ENCODE data around the gene HBB.

HBB gene

DNA sequence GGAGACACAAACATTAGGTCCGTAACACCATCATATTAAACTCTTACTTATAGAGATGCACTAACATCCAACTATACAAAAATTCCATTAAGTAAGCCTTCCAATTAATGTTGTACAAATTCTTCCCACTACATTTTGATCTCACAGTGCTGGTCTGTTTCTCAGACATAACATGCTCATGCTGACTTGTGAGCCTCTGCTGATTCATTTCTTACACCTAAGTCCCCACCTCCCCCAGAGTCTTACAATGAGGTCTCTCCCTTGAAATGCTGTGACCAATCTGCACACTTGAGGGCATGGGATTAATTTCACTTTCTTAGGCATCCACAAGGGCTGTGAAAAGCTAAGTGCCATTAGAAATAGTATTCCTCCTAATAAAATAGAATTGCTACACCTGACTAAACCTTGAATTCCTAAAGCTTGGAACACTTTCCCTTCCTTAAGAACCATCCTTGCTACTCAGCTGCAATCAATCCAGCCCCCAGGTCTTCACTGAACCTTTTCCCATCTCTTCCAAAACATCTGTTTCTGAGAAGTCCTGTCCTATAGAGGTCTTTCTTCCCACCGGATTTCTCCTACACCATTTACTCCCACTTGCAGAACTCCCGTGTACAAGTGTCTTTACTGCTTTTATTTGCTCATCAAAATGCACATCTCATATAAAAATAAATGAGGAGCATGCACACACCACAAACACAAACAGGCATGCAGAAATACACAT, 20.8 kb upstream of the HBB start:
- no peak for DNase-seq (ENCODE audit: low spot score)

DNA sequence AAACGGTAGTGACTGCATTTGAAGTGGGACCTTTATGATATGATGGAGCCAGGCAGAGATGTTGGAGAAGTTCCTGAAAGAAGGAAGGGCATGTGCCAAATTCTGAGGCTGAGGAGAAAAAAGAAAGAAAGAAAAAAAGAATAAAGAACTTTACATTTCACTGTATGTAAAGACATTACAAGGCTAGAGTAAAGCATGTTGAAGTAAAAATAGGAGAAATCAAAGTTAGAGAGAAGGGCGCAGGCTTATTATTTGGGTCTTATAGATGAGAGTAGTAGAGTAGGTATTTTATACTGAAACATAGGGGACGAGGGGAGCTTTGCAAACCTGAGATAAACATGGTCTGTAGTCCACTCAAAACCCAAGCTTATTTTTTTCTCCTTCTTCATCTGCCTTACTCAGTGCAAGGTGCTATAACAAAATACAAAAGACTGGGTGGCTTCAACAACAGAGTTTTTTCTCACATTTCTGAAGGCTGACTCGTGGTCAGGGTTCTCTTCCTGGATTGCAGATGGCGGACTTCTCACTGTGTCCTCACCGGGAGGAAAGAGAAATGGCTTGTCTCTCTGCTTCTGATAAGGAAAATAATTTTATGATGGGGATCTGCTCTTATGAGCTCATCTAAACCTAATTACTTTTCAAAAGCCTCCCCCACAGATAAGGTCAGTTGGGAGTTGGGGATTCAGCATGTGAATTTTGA, 20.1 kb upstream of the HBB start:
- DNase-seq (ENCODE audit: low spot score), result no peak

DNA sequence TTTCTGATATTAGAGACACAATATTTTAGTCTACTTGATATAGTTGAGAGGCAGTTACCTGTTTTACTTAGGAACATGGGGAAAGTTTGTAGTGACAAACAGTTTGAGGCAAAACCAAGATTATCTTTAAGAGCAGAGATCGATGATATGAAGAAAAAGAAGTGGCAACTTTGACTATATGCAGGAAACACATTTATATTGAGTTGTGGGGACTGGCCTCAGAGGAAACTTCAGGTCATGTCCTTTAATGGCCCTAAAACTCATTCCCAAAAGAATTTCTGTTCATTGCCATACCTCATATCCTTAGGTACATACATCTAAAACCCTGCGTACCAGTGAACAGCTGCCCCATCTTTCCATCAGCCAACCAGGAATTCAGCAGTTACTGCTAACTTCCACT, 18.3 kb upstream of the HBB start:
- no peak for DNase-seq (ENCODE audit: low spot score)

DNA sequence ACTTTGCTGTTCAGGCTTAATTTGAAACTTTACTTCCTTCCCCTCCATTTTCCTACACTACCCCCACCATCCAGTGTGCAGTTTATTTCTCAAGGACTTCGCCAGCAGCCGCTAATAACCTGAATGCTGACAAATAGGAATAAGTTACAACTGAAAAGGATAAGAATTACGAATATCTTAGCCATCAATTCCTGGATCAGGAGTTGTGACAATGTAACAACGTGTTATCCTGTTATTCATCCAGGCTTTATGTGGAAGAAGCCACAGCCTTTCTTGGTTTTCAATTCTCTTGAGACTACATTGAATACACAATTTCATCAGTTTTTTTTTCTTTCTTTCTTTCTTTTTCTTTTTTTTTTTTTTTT, 16.9 kb upstream of the HBB start:
- no peak for DNase-seq (ENCODE audit: low spot score)

DNA sequence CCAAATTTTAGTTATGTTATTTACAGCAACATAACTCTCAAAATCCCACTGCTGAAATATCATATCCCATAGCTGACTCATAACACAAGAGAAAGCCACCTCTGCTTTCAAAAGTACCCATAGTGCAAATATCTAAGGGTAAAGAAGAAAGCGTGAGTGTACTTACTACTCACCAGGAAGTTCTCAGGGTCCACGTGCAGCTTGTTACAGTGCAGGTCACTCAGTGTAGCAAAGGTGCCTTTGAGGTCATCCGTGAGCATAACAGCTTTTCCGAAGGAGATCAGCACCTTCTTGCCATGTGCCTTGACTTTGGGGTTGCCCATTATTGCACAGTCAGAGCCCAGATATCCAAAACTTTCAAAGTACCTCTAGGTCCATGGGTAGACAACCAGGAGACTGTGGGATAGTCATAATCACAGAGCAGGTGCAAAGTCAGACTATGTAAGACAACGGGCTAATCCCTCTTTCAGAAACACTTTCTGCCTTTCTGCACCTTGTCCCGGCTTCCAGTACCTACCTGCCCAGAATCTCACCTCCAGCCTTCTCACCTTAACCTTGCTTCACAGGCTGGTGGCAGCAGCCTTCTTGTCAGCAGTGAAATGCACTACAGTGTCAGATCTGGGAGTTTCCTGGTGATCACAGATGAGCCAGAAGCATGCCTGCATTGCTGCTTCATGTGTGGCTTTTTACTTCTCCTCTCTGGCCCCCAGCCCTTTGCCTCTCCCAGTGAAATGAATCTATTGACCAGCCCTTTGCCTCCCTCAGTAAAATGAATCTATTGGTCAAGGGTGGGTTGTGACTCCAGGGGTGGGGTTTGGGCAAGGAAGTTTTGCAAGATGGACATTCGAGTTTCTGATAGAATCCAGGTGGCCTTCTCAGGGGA, 16.3 kb upstream of the HBB start:
- no peak for DNase-seq (ENCODE audit: low spot score)

DNA sequence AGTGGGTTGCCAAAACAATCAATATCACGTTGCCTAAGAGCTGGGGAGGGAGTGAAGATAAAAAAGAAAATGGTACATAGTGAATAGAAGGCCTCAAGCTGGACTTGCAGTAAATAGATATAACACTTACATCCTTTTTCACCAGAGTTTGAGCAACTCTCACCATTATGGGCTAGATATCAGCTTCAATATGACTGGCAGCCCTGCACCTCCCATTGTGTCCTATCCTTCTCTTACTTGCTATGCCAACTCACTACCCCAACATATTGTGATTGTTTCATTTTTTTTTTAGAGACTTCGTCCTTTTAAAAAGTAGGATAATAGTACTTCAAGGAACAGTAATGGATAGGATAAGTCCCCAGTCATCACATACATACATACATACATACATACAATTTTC, 15.3 kb upstream of the HBB start:
- no peak for DNase-seq (ENCODE audit: low spot score)

DNA sequence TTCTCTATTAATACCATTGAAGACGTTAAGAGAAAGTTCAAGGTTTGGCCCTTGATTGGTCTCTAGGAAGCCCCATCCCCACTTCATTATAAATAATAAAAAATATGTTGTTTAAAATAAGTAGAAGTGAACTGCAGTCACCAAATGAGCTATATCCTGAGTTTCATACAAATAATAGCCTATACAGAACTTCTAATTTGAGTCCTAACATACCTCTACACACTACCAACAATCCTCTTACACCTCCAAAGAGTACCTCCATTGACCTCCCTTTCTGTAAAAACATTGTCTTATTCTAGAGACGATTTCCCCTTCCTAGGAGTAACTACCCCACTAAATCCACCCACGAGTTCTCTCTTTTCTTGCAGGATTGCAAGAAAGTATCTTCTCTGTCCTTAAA, 14.6 kb upstream of the HBB start:
- no peak for DNase-seq (ENCODE audit: low spot score)

DNA sequence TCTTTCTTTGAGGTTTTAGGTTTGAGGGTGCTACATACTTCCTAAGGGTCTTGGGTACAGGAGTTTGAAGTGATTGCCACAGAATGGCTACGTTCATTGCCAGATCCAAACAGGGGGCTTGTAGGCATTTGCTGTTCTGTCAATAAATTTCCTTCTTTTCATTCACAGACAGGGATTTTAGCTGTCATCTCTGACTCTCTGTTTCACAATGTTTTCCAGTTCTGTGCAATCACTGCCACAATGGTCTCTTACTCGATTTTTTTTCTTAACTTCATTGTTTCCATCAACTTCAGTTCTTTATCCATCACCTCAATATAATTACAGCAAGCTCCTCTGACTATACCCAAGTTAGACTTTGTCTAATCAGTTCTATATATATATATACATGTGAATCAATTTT, 13.6 kb upstream of the HBB start:
- DNase-seq (ENCODE audit: low spot score), result no peak

DNA sequence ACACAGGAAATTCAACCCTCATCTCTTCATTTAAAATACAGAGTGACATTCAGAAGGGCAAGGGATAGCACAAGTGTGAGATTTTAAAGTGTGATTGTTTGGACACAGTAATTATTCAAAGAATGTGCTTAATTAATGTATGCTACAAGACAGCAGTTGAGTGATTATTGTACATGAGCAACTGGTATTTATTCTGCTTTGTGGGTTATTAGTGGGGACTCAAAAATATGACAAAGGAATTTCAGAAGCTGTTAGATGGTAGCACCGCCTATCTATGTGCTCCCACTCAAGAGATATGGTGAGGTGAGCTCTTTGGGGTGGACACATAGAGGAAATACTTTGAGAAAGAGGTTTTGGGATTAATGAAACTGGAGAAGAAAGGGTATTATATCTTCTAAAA, 13.2 kb upstream of the HBB start:
- no peak for DNase-seq (ENCODE audit: low spot score)

DNA sequence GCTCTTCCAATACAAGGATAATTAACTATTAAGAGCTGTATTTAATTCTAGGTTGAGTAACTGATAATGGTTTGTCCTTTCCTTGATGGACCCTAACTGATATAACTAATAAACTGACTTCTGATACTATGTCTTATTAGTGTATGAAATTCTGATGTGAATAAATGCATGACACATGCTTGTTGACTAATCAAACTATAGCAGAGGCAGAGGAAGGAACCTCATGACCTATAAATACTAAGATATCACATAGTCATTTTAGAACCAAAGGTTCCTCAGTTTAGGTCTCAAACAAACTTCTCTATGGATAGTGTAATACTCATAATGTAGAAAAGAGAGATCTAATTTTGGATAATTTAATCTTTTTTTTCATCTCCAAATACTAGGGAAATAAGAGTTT, 12.2 kb upstream of the HBB start:
- no peak for DNase-seq (ENCODE audit: low spot score)

DNA sequence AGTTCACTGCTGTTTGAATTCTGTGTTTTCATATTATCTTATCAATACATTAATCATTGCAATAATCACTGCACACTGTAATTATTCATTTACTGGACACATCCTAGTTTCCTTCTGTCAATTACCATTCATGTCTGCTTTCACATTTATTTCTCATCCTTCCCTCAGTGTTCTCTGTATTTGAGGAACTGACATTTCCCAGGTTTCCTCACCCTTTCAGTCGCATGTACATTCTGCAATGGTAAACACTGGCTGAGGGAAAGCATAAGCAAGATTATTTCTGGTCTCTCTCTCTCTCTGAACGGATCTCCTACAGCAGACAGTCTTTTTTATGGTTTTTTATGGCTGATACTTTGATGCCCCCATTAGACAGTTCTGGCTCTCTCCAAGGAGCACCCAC, 11.6 kb upstream of the HBB start:
- DNase-seq (ENCODE audit: low spot score), result no peak

DNA sequence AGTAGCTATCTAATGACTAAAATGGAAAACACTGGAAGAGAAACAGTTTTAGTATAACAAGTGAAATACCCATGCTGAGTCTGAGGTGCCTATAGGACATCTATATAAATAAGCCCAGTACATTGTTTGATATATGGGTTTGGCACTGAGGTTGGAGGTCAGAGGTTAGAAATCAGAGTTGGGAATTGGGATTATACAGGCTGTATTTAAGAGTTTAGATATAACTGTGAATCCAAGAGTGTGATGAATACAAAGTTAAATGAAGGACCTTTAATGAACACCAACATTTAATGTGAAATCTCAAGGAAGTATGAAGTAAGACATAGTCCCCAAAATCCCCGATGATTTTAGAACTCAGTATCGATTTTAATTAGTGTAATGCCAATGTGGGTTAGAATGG, 10.5 kb upstream of the HBB start:
- DNase-seq (ENCODE audit: low spot score), result no peak

DNA sequence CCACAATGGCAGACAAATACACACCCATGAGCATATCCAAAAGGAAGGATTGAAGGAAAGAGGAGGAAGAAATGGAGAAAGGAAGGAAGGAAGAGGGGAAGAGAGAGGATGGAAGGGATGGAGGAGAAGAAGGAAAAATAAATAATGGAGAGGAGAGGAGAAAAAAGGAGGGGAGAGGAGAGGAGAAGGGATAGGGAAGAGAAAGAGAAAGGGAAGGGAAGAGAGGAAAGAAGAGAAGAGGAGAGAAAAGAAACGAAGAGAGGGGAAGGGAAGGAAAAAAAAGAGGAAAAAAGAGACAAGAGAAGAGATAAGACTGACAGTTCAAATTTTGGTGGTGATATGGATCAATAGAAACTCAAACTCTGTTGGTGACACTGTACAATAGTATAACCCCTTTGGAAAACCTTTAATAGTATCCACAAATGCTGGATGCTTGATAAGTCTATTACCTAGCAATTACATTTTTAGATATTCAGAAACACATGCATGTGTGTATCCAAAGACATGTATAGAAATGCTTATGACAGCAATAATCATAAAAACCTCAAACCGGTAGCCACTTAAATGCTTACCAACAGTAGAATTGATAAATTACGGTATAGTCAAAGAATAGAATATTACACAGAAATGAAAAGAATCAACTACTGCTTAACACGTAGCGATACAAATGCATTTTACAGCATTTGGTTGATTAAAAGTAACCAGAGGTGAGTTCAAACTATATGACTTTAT, 8.7 kb upstream of the HBB start:
- DNase-seq (ENCODE audit: low spot score), result no peak

DNA sequence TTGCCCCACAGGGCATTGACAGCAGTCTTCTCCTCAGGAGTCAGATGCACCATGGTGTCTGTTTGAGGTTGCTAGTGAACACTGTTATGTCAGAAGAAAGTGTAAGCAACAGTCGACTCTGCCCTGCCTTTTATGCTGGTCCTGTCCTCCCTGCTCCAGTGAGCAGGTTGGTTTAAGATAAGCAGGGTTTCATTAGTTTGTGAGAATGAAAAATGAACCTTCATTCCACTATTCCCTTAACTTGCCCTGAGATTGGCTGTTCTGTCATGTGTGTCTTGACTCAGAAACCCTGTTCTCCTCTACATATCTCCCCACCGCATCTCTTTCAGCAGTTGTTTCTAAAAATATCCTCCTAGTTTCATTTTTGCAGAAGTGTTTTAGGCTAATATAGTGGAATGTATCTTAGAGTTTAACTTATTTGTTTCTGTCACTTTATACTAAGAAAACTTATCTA, 7.5 kb upstream of the HBB start, which contains the start of gene HBD:
HBD (minus strand) TSS at position 103 of the 454 bp plus-strand sequence; CDS start at position 53, 50 bp downstream.
- no peak for DNase-seq (ENCODE audit: low spot score)

DNA sequence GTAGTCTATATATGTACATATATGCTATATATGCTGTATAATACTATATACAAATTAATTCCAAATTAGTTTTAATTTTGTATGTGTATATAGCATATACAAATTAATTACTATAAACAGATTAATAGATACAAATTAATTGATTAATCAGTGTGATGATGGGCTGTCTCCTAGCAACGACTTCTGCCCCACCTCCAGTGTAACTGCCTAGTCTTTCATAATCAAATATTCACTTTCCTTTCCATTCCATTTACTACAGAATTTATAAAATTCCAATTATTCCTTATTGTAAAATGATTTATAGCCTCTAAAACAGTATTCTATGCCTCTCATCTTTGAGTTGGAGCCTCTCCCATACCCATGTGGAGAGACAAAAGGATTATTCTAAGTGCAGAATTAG, 6.4 kb upstream of the HBB start:
- no peak for DNase-seq (ENCODE audit: low spot score)

DNA sequence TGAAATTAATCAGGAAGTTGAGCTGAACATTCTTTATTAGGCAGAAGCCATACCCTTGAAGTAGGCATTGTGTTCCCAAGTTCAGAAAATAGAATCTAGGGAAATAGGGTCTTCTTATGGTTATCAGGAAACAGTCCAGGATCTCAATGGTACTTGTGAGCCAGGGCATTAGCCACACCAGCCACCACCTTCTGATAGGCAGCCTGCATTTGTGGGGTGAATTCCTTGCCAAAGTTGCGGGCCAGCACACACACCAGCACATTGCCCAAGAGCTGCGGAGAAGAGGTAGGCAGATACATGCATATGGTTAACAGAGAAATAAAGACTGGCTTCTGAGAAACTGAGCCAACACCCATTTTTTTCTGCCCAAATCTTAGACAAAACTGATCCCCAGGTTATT, 6.0 kb upstream of the HBB start:
- DNase-seq (ENCODE audit: low spot score), result no peak

DNA sequence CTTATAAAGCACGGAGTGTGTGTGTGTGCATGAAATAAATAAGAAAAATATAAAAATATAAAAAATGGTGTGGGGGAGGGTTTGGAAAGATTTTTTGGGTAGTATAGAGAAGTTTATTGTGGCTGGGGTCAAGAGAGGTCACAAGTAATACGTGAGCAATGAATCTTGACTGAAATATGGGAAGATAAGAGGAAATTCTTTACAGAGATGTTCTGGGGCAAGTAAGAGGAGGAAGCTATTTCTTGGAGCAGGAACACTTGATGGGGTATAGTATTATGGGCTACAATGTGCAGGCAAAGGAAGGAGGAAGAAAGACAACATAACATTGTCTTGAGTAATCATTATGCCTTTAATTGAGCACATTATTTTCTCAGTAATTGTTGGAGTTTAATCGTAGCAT, 5.3 kb upstream of the HBB start:
- no peak for DNase-seq (ENCODE audit: low spot score)

DNA sequence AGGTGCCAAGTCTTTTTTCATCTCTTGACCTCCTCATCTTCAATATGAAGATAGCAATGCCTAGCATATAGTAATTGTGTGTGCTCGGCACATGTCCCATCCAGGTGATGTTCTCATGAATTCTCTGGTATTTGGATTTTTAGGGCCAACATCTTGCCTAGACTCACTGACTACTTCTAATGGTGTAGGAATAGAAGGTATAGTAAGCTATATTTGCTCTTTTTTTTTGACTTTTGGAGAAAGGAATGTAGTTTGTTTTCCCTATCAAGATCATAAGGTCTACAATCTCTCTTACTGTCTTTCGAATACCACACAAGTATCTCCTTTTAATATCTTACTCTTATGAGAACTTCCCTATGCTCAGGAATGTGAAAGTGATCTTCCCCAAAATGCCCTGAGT, 4.2 kb upstream of the HBB start:
- no peak for DNase-seq (ENCODE audit: low spot score)

DNA sequence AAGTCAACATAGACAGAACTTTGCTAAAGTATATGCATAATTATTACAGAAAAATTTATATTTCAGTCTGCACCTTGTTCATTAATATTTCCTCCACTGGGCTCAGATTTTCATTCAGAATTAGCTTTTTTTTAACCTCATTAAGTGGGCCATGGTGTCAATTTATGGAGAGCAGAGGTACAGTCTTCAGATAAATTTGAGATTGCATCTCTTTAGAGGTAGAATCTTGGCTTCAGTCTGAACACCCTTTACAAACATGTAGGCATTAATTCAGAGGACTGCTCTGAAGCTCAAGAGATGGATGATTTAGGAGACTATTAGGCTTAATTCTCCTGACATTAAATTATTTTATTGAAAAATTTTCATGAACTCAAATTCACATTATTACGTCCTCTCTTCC, 3.4 kb upstream of the HBB start:
- DNase-seq (ENCODE audit: low spot score), result no peak

DNA sequence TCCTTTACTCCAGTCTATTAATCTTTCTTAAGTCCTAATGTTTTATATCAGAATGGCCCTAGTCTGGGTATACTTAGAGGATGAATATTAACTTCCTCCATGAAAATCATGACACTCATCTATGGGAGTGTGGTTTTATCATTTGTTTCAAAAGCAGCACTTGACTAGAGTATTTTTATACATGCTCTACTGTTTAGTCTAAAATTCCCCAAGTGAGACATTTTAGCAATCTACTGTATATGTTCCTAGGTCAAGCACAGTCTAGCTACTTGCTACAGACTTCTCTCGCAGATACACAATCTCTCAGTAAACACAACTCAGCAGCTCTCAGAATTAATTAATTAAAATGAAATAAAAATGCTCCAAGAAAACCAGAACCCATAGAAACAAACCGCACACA, 2.9 kb upstream of the HBB start:
- DNase-seq (ENCODE audit: low spot score), result no peak

DNA sequence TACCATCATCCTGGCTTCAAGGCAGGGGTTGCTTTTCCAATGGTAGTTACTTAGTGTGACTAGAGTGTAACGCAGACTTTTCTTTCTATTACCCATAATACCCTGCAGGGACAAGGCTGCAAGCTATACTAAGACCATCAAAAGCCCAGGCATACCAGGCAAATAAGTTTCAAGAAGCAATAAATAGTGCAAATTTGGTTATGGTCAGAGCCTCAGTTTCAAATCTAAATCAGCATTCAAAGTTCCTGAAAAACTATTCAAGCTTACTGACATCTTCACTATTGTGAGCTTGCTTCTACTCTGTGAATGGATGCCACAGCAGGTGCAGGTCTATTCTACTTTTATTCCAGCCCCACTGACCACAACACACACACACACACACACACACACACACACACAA, 2.5 kb upstream of the HBB start:
- DNase-seq (ENCODE audit: low spot score), result no peak

DNA sequence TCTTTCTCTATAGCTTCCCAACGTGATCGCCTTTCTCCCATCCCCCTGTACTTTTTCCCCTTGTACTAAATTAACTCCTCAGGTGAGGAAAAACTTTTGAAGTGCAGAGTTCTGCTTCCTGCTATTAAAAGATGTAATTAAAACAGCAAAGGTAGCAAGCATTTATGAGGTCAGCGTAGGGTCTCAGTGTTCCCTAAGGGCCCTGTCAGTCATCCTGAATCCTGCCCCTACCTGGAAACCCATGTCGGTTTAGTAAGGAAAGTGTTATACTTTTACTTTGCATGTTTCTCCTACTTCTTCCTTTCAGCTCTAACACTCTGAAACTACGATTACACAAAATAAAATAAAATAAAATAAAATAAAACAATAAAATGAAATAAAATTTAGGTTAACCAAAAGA, 1.3 kb upstream of the HBB start:
- no peak for DNase-seq (ENCODE audit: low spot score)
